Sigmoid colon (tissue), 7 donors: ENCODE data around the gene PCDHGC4. TPM values are rescaled to one million over a fixed set of nuclear protein-coding genes. Genes with fewer than 3 reads are reported as not detected.

Experiments
- DNase-seq: peaks from one replicate; pipeline ENCODE4 v3.0.0-alpha.2; 2019
- H3K27ac ChIP-seq, 4 donors: fragments of 200-600 bp; sonication (generic); one replicate each; pipeline ENCODE4 v1.5.1; 2016 to 2019; ENCODE audit warnings: mild to moderate bottlenecking in 1 of 4
- H3K27me3 ChIP-seq, 3 donors: fragments of 200-600 bp; sonication (generic); one replicate each; pipeline ENCODE4 v1.5.1; 2019; ENCODE audit warnings: mild to moderate bottlenecking in 1 of 3
- H3K36me3 ChIP-seq, 4 donors: fragments of 200-600 bp; sonication (generic); one replicate each; pipeline ENCODE4 v1.5.1; 2016 to 2019
- H3K4me1 ChIP-seq, 4 donors: fragments of 200-600 bp; sonication (generic); one replicate each; pipeline ENCODE4 v1.5.1; 2017 to 2019
- H3K4me3 ChIP-seq, 4 donors: fragments of 200-600 bp; sonication (generic); one replicate each; pipeline ENCODE4 v1.5.1; 2017 to 2019; ENCODE audit warnings: mild to moderate bottlenecking in 2 of 4, moderate library complexity in 1 of 4
- H3K9me3 ChIP-seq, 4 donors: fragments of 200-600 bp in 3 of 4; sonication (generic) in 3 of 4; one replicate each; pipeline versions ENCODE4 v1.5.1 to v1.6.1; 2013 to 2019
- CTCF ChIP-seq, 4 experiments: fragments of 450-650 bp in 3 of 4; fragments of 200-600 bp in 1 of 4; IDR thresholded peaks; one replicate each; pipeline ENCODE4 v1.5.1; 2016 to 2019; ENCODE audit warnings: antibody characterized with exemption in 4 of 4, mild to moderate bottlenecking in 3 of 4, moderate library complexity in 2 of 4
- EP300 ChIP-seq, 4 donors: sonication (generic); formaldehyde crosslinking; IDR thresholded peaks; one replicate each; pipeline ENCODE4 v1.6.1; 2017; ENCODE audit warnings: antibody characterized with exemption in 4 of 4
- POLR2A ChIP-seq, 2 donors: fragments of 450-650 bp; IDR thresholded peaks; one replicate each; pipeline ENCODE4 v1.6.1; 2016; ENCODE audit warnings: antibody characterized with exemption in 2 of 2, mild to moderate bottlenecking in 2 of 2, moderate library complexity in 2 of 2
- POLR2AphosphoS5 ChIP-seq, 4 donors: sonication (generic); formaldehyde crosslinking; IDR thresholded peaks; one replicate each; pipeline ENCODE4 v1.6.1; 2017; ENCODE audit warnings: antibody characterized with exemption in 4 of 4
- WGBS, 2 donors: extraction: QIAGEN DNeasy Blood & Tissue Kit; methylation state at CpG; one replicate each; pipeline ENCODE4 v1.1.7; 2013; 5-methylcytosine and 5-hydroxymethylcytosine counted together
- intact Hi-C: fragments of 100-400 bp; cut with DNase I; formaldehyde crosslinking; loops from one replicate; pipeline ENCODE4 v1.15.1; 2023
- polyA plus RNA-seq, 3 donors: library from polyadenylated mRNA; stranded (reverse); fragments of 200-250 nt; gene quantifications; one replicate each; pipeline ENCODE4 v1.2.3, GENCODE V29; 2013
- total RNA-seq, 4 donors: library from RNA; depleted of rRNA; stranded (reverse); fragments of >200 nt; gene quantifications; one replicate each; pipeline ENCODE4 v1.1.0, GENCODE V29; 2016
- donor health status: healthy with polysubstance abuse.
- donor health status: Bipolar disorder and iron deficiency.
- donor health status: healthy.

PCDHGC4 gene
- total and polyA plus RNA-seq, 7 donors: 0.47 to 8.6 (median 3.0) TPM; not detected in 2

GRCh38 chr5:141503681-141504080, 18.9 kb downstream of the PCDHGC4 start:
- TF ChIP-seq POLR2A (IDR thresholded peaks at IDR 0.05) (no peak), EP300 (IDR thresholded peaks at IDR 0.05) (no peak), CTCF (IDR thresholded peaks at IDR 0.05) (no peak), POLR2AphosphoS5 (IDR thresholded peaks at IDR 0.05) (no peak)
- WGBS, 2 donors: 89 to 97% methylated on average over 2 of the region's 2 CpGs
- Histone ChIP-seq H3K27ac (no peak overlapping the region), H3K9me3 (no peaks in the 10 kb centered on the region), H3K4me1 (peaks cover 0 to 23% (median 22%) of the 10 kb centered on the region in 4 donors), H3K4me3 (no peak overlapping the region), H3K36me3 (peaks cover 0 to 31% (median 6%) of the 10 kb centered on the region in 4 donors), H3K27me3 (no peaks in the 10 kb centered on the region)
- intact Hi-C loops: no loop called here
- DNase-seq: no peak

- H3K36me3 ChIP-seq: peaks cover 0 to 31% (median 6%) of the 10 kb centered on the region in 4 donors
- H3K4me1 ChIP-seq: peaks cover 0 to 29% (median 27%) of the 10 kb centered on the region in 4 donors
- no peak for TF ChIP-seq EP300 (IDR thresholded peaks at IDR 0.05)
- no peak for TF ChIP-seq CTCF (IDR thresholded peaks at IDR 0.05)
- TF ChIP-seq POLR2A (IDR thresholded peaks at IDR 0.05): no peak
- TF ChIP-seq POLR2AphosphoS5 (IDR thresholded peaks at IDR 0.05): no peak
- H3K27me3 ChIP-seq: no peaks in the 10 kb centered on the region
- DNase-seq: no peak
- WGBS, 2 donors: 91 to 93% methylated on average over 4 of the region's 4 CpGs
- intact Hi-C loops: no loop called here
- no peak overlapping the region for H3K27ac ChIP-seq
- H3K9me3 ChIP-seq: no peaks in the 10 kb centered on the region
- no peak overlapping the region for H3K4me3 ChIP-seq
Measured at GRCh38 chr5:141504216-141504615, 19.4 kb downstream of the PCDHGC4 start.

GRCh38 chr5:141506381-141507155, 21.7 kb downstream of the PCDHGC4 start:
- WGBS, 2 donors: 88 to 93% methylated on average over 8 of the region's 8 CpGs
- Histone ChIP-seq H3K36me3 (peaks cover 0 to 42% (median 10%) of the 10 kb centered on the region in 4 donors), H3K27ac (peak overlapping the region; percentile 83 to 87 (median 86)), H3K4me3 (no peak overlapping the region), H3K27me3 (no peaks in the 10 kb centered on the region), H3K9me3 (no peaks in the 10 kb centered on the region), H3K4me1 (peaks cover 0 to 38% (median 37%) of the 10 kb centered on the region in 4 donors)
- intact Hi-C loops: no loop called here
- DNase-seq: no peak
- TF ChIP-seq POLR2A (IDR thresholded peaks at IDR 0.05): no peak
- no peak for TF ChIP-seq EP300 (IDR thresholded peaks at IDR 0.05)
- no peak for TF ChIP-seq POLR2AphosphoS5 (IDR thresholded peaks at IDR 0.05)
- no peak for TF ChIP-seq CTCF (IDR thresholded peaks at IDR 0.05)

- intact Hi-C loops: loop anchor here (2.0 kb wide), 1 partner anchor 17 kb away; no protein-coding TSS in a partner anchor
- peak overlapping the region; percentile 83 to 87 (median 86) for H3K27ac ChIP-seq
- H3K36me3 ChIP-seq: peaks cover 0 to 43% (median 13%) of the 10 kb centered on the region in 4 donors
- no peak for TF ChIP-seq POLR2A (IDR thresholded peaks at IDR 0.05)
- peak in 3 of 4 donors; percentile 31 to 39 (median 36) for TF ChIP-seq POLR2AphosphoS5 (IDR thresholded peaks at IDR 0.05)
- H3K4me1 ChIP-seq: peaks cover 0 to 44% (median 42%) of the 10 kb centered on the region in 4 donors
- DNase-seq: peak; percentile 87
- peak overlapping the region in 2 of 4 donors; percentile 35 to 44 for H3K4me3 ChIP-seq
- 50 to 76% methylated on average over 11 of the region's 11 CpGs for WGBS, 2 donors
- no peaks in the 10 kb centered on the region for H3K9me3 ChIP-seq
- H3K27me3 ChIP-seq: no peaks in the 10 kb centered on the region
Measured at GRCh38 chr5:141507387-141508091, 22.7 kb downstream of the PCDHGC4 start.

- no peak for DNase-seq
- TF ChIP-seq EP300 (IDR thresholded peaks at IDR 0.05): no peak
- no peak for TF ChIP-seq CTCF (IDR thresholded peaks at IDR 0.05)
- no peak for TF ChIP-seq POLR2A (IDR thresholded peaks at IDR 0.05)
- no peak for TF ChIP-seq POLR2AphosphoS5 (IDR thresholded peaks at IDR 0.05)
- H3K36me3 ChIP-seq: peaks cover 0 to 36% (median 13%) of the 10 kb centered on the region in 4 donors
- H3K27ac ChIP-seq: peak overlapping the region; percentile 83 to 87 (median 86)
- H3K4me1 ChIP-seq: peaks cover 0 to 52% (median 43%) of the 10 kb centered on the region in 4 donors
- H3K27me3 ChIP-seq: no peaks in the 10 kb centered on the region
- peak overlapping the region; percentile 12 to 44 (median 34) for H3K4me3 ChIP-seq
- H3K9me3 ChIP-seq: no peaks in the 10 kb centered on the region
- 58 to 80% methylated on average over 9 of the region's 9 CpGs for WGBS, 2 donors
- intact Hi-C loops: loop anchor here (2.0 kb wide), 1 partner anchor 16 kb away; no protein-coding TSS in a partner anchor
Measured at GRCh38 chr5:141508440-141508797, 23.6 kb downstream of the PCDHGC4 start.
